Measurements from ENCODE around the gene A1BG.

GRCh38 chr19:58307736-58308135 is 45.6 kb downstream of the A1BG start:
- no peak for TF ChIP-seq POLR2A (IDR thresholded peaks at IDR 0.05; ENCODE audit: low read length)
- no peak for TF ChIP-seq GATA1 (IDR thresholded peaks at IDR 0.05; ENCODE audit: low read depth, low read length)

Data from erythroblast (primary cell).